Stimulated activated CD4-positive, alpha-beta T cell treated with anti-CD3 and anti-CD28 coated beads, Interleukin-1b, Interleukin-23, amount 100 ng/mL, for 1 hour (primary cell): ENCODE data around the gene LRMDA.

Source experiments
- DNase-seq, 2 donors: peaks; one replicate each; pipeline ENCODE4 v3.0.0-alpha.2; 2020; ENCODE audit warnings: low read depth in 2 of 2

LRMDA gene

GRCh38 chr10:75994357-75995040, 563.1 kb downstream of the LRMDA start:
- DNase-seq: no peak

GRCh38 chr10:75995041-75995430, 563.6 kb downstream of the LRMDA start:
- DNase-seq: no peak

GRCh38 chr10:75995720-75996119, 564.3 kb downstream of the LRMDA start:
- no peak for DNase-seq

GRCh38 chr10:75999001-75999400, 567.6 kb downstream of the LRMDA start:
- DNase-seq: no peak

GRCh38 chr10:75999515-76000209, 568.2 kb downstream of the LRMDA start:
- no peak for DNase-seq

- DNase-seq: no peak
These were observed 569.1 kb downstream of the LRMDA start for GRCh38 chr10:76000550-76000949.

GRCh38 chr10:76001019-76001418, 569.6 kb downstream of the LRMDA start:
- DNase-seq: no peak

GRCh38 chr10:76001461-76001860, 570.0 kb downstream of the LRMDA start:
- DNase-seq: no peak

GRCh38 chr10:76002262-76002854, 570.9 kb downstream of the LRMDA start:
- no peak for DNase-seq

GRCh38 chr10:76007667-76008181, 576.3 kb downstream of the LRMDA start:
- DNase-seq: no peak

GRCh38 chr10:76009531-76009930, 578.1 kb downstream of the LRMDA start:
- no peak for DNase-seq

- no peak for DNase-seq
These were observed 579.3 kb downstream of the LRMDA start for GRCh38 chr10:76010703-76011102.

- DNase-seq: no peak
These were observed 581.4 kb downstream of the LRMDA start for GRCh38 chr10:76012716-76013327.

- DNase-seq: no peak
These were observed 583.8 kb downstream of the LRMDA start for GRCh38 chr10:76015245-76015644.

- DNase-seq: no peak
These were observed 585.8 kb downstream of the LRMDA start for GRCh38 chr10:76017026-76017732.

GRCh38 chr10:76017733-76018433, 586.5 kb downstream of the LRMDA start:
- no peak for DNase-seq

- no peak for DNase-seq
These were observed 589.2 kb downstream of the LRMDA start for GRCh38 chr10:76020630-76021029.

- DNase-seq: no peak
These were observed 590.0 kb downstream of the LRMDA start for GRCh38 chr10:76021398-76021797.

- DNase-seq: no peak
These were observed 590.9 kb downstream of the LRMDA start for GRCh38 chr10:76022366-76022765.

- no peak for DNase-seq
These were observed 591.6 kb downstream of the LRMDA start for GRCh38 chr10:76023007-76023406.

GRCh38 chr10:76024460-76025123, 593.2 kb downstream of the LRMDA start:
- no peak for DNase-seq
